Hepatocyte (in vitro differentiated cells): ENCODE results near the gene ITK. TPM values are rescaled to one million over a fixed set of nuclear protein-coding genes. Genes with fewer than 3 reads are reported as not detected.

Experiments used
- DNase-seq: peaks from one replicate; pipeline ENCODE4 v3.0.0-alpha.2; 2016; ENCODE audit warnings: low spot score
- H2AFZ ChIP-seq: fragments of 200-600 bp; sonication (generic); 2 replicates; pipeline ENCODE4 v1.6.0; 2016; ENCODE audit warnings: antibody characterized with exemption, mild to moderate bottlenecking
- H3K27ac ChIP-seq: fragments of 200-600 bp; sonication (generic); 2 replicates; pipeline ENCODE4 v1.5.1; 2016; ENCODE audit warnings: mild to moderate bottlenecking
- H3K27me3 ChIP-seq: fragments of 200-600 bp; sonication (generic); 2 replicates; pipeline ENCODE4 v1.6.1; 2016
- H3K36me3 ChIP-seq: fragments of 200-600 bp; sonication (generic); replicated peaks from 2 replicates; pipeline ENCODE4 v1.5.1; 2016; ENCODE audit warnings: low read depth; ENCODE audit not compliant: insufficient read depth
- H3K4me1 ChIP-seq: fragments of 200-600 bp; sonication (generic); 2 replicates; pipeline ENCODE4 v1.5.1; 2016; ENCODE audit warnings: mild to moderate bottlenecking, moderate library complexity; ENCODE audit not compliant: insufficient read depth
- H3K4me2 ChIP-seq: fragments of 200-600 bp; sonication (generic); 2 replicates; pipeline ENCODE4 v1.6.0; 2016
- H3K4me3 ChIP-seq: fragments of 200-600 bp; sonication (generic); 2 replicates; pipeline ENCODE4 v1.5.1; 2016; ENCODE audit warnings: mild to moderate bottlenecking
- H3K79me2 ChIP-seq: fragments of 200-600 bp; sonication (generic); 2 replicates; pipeline ENCODE4 v1.6.0; 2017; ENCODE audit warnings: mild to moderate bottlenecking
- H3K9me2 ChIP-seq: fragments of 200-600 bp; sonication (generic); replicated peaks from 2 replicates; pipeline ENCODE4 v1.6.0; 2017; ENCODE audit warnings: mild to moderate bottlenecking; ENCODE audit not compliant: insufficient read depth
- H3K9me3 ChIP-seq: fragments of 200-600 bp; sonication (generic); 2 replicates; pipeline ENCODE4 v1.5.1; 2016; ENCODE audit warnings: low read depth, mild to moderate bottlenecking
- H4K20me1 ChIP-seq: fragments of 200-600 bp; sonication (generic); 2 replicates; pipeline ENCODE4 v1.6.0; 2016; ENCODE audit warnings: mild to moderate bottlenecking; ENCODE audit not compliant: insufficient read depth, poor library complexity, severe bottlenecking
- CTCF ChIP-seq: fragments of 200-600 bp; sonication (generic); IDR thresholded peaks from 2 replicates; pipeline ENCODE4 v1.5.1; 2016; ENCODE audit warnings: antibody characterized with exemption, mild to moderate bottlenecking; ENCODE audit not compliant: poor library complexity
- EZH2 ChIP-seq: fragments of 200-600 bp; sonication (generic); IDR thresholded peaks from 2 replicates; pipeline ENCODE4 v1.6.1; 2016; ENCODE audit warnings: antibody characterized with exemption, mild to moderate bottlenecking, borderline replicate concordance
- EZH2phosphoT487 ChIP-seq: fragments of 200-600 bp; sonication (generic); IDR thresholded peaks from one replicate; pipeline ENCODE4 v1.6.1; 2018; ENCODE audit warnings: antibody characterized with exemption, mild to moderate bottlenecking, low read depth, moderate library complexity; ENCODE audit not compliant: unreplicated experiment, severe bottlenecking
- WGBS: methylation state at CpG from one replicate; pipeline ENCODE4 v1.1.6; 2016; ENCODE audit warnings: low lambda C conversion rate; ENCODE audit errors: missing lambda C conversion rate; 5-methylcytosine and 5-hydroxymethylcytosine counted together
- polyA plus RNA-seq: library from polyadenylated mRNA; unstranded; fragments of >200 nt; fragmentation: Nextera tagmentation; extraction: Ambion mirVana; gene quantifications from 2 replicates; pipeline ENCODE4 v1.2.1, GENCODE V29; 2016
- total RNA-seq: library from RNA; depleted of rRNA; stranded (reverse); fragments of >200 nt; gene quantifications from 2 replicates; pipeline ENCODE4 v1.2.3, GENCODE V29; 2014

Gene ITK
- total and polyA plus RNA-seq, 2 experiments from 2014 or later: 0.18 to 0.20 TPM

- H3K79me2 ChIP-seq: peaks cover 36% of the 10 kb centered on the region
- H3K36me3 ChIP-seq: no peaks in the 10 kb centered on the region
- no peaks in the 10 kb centered on the region for H3K9me2 ChIP-seq
- H4K20me1 ChIP-seq: no peaks in the 10 kb centered on the region
- no peak overlapping the region for H3K27ac ChIP-seq
- no peaks in the 10 kb centered on the region for H3K9me3 ChIP-seq
- DNase-seq: no peak
- TF ChIP-seq EZH2phosphoT487: no peak
- no peak for TF ChIP-seq CTCF
- TF ChIP-seq EZH2: no peak
- no peak overlapping the region for H3K4me3 ChIP-seq
- no peaks in the 10 kb centered on the region for H3K27me3 ChIP-seq
- H2AFZ ChIP-seq: no peak overlapping the region
- no peak overlapping the region for H3K4me2 ChIP-seq
- WGBS: 75% methylated on average over 3 of the region's 3 CpGs
- H3K4me1 ChIP-seq: peaks cover 11% of the 10 kb centered on the region
These were observed 90.1 kb downstream of the ITK start for GRCh38 chr5:157270771-157271170.

- H3K9me3 ChIP-seq: no peaks in the 10 kb centered on the region
- no peak for DNase-seq
- no peak overlapping the region for H2AFZ ChIP-seq
- H3K36me3 ChIP-seq: no peaks in the 10 kb centered on the region
- H3K4me2 ChIP-seq: no peak overlapping the region
- H4K20me1 ChIP-seq: no peaks in the 10 kb centered on the region
- H3K9me2 ChIP-seq: no peaks in the 10 kb centered on the region
- H3K79me2 ChIP-seq: peaks cover 37% of the 10 kb centered on the region
- peaks cover 9% of the 10 kb centered on the region for H3K4me1 ChIP-seq
- no peak overlapping the region for H3K4me3 ChIP-seq
- TF ChIP-seq EZH2phosphoT487: no peak
- TF ChIP-seq CTCF: no peak
- no peak for TF ChIP-seq EZH2
- H3K27ac ChIP-seq: no peak overlapping the region
- 97% methylated on average over 12 of the region's 12 CpGs for WGBS
- H3K27me3 ChIP-seq: no peaks in the 10 kb centered on the region
These were observed 91.2 kb downstream of the ITK start for GRCh38 chr5:157271740-157272271.

GRCh38 chr5:157273131-157273556 lies 92.5 kb downstream of the ITK start:
- H3K27ac ChIP-seq: no peak overlapping the region
- H3K9me2 ChIP-seq: no peaks in the 10 kb centered on the region
- TF ChIP-seq CTCF (no peak), EZH2 (no peak), EZH2phosphoT487 (no peak)
- no peak overlapping the region for H2AFZ ChIP-seq
- DNase-seq: no peak
- peaks cover 32% of the 10 kb centered on the region for H3K79me2 ChIP-seq
- no peaks in the 10 kb centered on the region for H3K27me3 ChIP-seq
- H3K4me1 ChIP-seq: peaks cover 4% of the 10 kb centered on the region
- H3K9me3 ChIP-seq: no peaks in the 10 kb centered on the region
- H3K4me2 ChIP-seq: no peak overlapping the region
- no peak overlapping the region for H3K4me3 ChIP-seq
- H4K20me1 ChIP-seq: no peaks in the 10 kb centered on the region
- 91% methylated on average over 1 of the region's 1 CpG for WGBS
- no peaks in the 10 kb centered on the region for H3K36me3 ChIP-seq

- H3K27ac ChIP-seq: no peak overlapping the region
- peaks cover 34% of the 10 kb centered on the region for H3K79me2 ChIP-seq
- no peak overlapping the region for H3K4me2 ChIP-seq
- TF ChIP-seq EZH2phosphoT487: no peak
- no peaks in the 10 kb centered on the region for H3K4me1 ChIP-seq
- H4K20me1 ChIP-seq: no peaks in the 10 kb centered on the region
- no peak for DNase-seq
- 93% methylated on average over 1 of the region's 1 CpG for WGBS
- no peak overlapping the region for H3K4me3 ChIP-seq
- no peaks in the 10 kb centered on the region for H3K27me3 ChIP-seq
- no peak overlapping the region for H2AFZ ChIP-seq
- H3K9me3 ChIP-seq: no peaks in the 10 kb centered on the region
- H3K36me3 ChIP-seq: no peaks in the 10 kb centered on the region
- no peaks in the 10 kb centered on the region for H3K9me2 ChIP-seq
These were observed 94.8 kb downstream of the ITK start for GRCh38 chr5:157275403-157275802.
